Measurements from ENCODE around the gene LAMB1. TPM values are rescaled to one million over a fixed set of nuclear protein-coding genes. Genes with fewer than 3 reads are reported as not detected.

The LAMB1 gene
- total RNA-seq, 1 donor: 332 TPM

DNA sequence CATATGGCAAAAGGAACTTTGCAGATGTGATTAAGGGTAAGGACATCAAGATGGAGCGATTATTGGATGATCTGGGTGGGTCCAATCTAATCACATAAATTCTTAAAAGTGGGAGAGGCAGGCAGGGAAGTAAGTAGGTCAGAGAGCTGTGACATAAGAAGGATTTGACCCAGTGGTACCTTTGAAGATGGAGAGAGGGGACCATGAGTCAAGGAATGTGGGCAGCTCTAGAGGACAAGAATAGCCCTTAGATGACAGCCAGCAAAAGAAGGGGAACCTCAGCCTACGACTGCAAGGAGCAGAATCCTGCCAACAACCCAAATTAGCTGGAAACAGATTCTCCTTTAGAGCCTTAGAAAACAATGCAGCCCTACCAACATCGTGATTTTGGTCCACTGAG is 34.5 kb downstream of the LAMB1 start:
- TF ChIP-seq, protein P1, sequence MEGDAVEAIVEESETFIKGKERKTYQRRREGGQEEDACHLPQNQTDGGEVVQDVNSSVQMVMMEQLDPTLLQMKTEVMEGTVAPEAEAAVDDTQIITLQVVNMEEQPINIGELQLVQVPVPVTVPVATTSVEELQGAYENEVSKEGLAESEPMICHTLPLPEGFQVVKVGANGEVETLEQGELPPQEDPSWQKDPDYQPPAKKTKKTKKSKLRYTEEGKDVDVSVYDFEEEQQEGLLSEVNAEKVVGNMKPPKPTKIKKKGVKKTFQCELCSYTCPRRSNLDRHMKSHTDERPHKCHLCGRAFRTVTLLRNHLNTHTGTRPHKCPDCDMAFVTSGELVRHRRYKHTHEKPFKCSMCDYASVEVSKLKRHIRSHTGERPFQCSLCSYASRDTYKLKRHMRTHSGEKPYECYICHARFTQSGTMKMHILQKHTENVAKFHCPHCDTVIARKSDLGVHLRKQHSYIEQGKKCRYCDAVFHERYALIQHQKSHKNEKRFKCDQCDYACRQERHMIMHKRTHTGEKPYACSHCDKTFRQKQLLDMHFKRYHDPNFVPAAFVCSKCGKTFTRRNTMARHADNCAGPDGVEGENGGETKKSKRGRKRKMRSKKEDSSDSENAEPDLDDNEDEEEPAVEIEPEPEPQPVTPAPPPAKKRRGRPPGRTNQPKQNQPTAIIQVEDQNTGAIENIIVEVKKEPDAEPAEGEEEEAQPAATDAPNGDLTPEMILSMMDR (IDR thresholded peaks at IDR 0.05; ENCODE audit: insufficient read depth, low read length): no peak
- no peak overlapping the region for H3K4me3 ChIP-seq (ENCODE audit: low read depth, low read length)
- DNase-seq (ENCODE audit: low read depth): no peak

DNA sequence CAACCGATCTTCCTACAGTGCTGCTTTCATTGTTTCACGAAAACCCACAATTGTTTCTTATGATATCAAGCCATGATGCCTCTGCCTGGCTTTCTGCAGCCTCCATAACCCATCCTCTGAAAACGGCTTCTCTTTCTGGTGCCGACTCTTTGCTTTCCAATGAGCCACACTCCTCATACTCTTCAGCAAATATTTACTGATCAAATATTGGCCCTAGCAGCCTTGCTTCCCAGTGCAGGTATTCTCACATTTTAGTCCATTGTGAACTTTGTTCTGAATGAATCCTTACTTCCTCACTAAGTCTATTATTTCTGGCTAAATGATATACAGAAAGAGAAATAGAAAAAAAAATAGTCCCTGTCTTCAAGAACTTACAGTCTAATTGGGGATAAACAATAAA is 35.5 kb downstream of the LAMB1 start:
- DNase-seq (ENCODE audit: low read depth): no peak
- TF ChIP-seq, protein P1 (IDR thresholded peaks at IDR 0.05; ENCODE audit: insufficient read depth, low read length): no peak
- no peak overlapping the region for H3K4me3 ChIP-seq (ENCODE audit: low read depth, low read length)

GRCh38 chr7:107966711-107967110 is 36.2 kb downstream of the LAMB1 start:
- H3K4me3 ChIP-seq (ENCODE audit: low read depth, low read length): no peak overlapping the region
- peak; percentile 58 for DNase-seq (ENCODE audit: low read depth)
- TF ChIP-seq, protein P1 (IDR thresholded peaks at IDR 0.05; ENCODE audit: insufficient read depth, low read length): no peak

DNA sequence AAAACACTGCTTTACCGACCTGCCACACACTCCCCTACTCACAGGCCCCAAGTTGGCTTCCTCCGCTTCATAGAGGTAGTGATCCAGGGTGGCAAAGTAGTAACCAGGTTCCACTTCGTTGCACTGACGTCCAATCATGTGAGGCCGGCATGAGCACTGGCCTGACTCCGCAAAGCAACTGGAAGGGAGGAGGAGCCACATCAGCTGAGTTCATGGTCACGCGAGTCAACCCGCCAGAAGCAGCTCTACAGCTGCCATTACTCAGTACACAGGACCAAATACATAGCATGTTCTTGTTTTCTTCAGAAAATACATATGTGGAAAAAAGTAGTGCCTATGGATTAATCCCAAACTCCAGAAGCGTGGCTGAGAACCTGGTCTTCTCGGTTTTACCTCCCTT is 38.5 kb downstream of the LAMB1 start:
- no peak for DNase-seq (ENCODE audit: low read depth)
- TF ChIP-seq, protein P1 (IDR thresholded peaks at IDR 0.05; ENCODE audit: insufficient read depth, low read length): no peak
- no peak overlapping the region for H3K4me3 ChIP-seq (ENCODE audit: low read depth, low read length)

DNA sequence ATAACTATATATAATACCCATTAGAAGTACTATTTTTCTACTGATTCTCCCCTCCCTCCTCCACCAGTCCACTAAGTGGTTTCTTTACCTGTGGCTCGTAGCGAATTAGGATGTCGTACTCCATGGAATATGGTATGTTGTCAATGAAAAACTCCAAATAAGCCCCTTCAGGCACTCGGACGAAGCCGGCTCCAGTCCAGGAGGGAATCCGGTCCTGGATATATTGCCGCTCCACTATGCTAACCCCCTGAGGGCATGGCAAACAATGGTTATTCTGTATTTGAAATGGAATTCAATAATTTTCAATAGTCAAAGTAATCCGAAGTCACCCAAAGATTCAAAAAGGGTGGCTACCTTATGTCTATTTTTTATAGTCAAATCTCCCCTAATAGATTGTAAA is 40.1 kb downstream of the LAMB1 start:
- no peak for DNase-seq (ENCODE audit: low read depth)
- TF ChIP-seq, protein P1 (IDR thresholded peaks at IDR 0.05; ENCODE audit: insufficient read depth, low read length): no peak
- no peak overlapping the region for H3K4me3 ChIP-seq (ENCODE audit: low read depth, low read length)

DNA sequence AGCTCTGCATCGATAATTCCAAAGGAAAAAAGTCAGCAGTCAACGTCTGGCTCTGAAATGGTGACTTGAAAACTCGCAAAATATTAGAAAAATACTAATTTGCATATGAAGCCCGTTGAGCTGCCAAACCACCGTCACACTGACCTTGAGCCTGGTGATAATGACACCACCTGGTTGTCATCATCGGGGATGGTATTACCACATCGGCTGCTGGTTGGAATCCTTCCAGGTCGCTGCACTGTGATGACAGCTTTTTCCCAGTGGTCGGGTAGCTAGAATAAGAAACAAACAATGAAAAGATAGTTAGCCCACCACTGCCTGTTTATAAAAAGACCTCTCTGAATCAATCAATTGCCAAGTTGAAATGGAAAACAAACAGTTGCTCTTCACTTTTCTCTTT is 41.6 kb downstream of the LAMB1 start:
- H3K4me3 ChIP-seq (ENCODE audit: low read depth, low read length): no peak overlapping the region
- TF ChIP-seq, protein P1 (IDR thresholded peaks at IDR 0.05; ENCODE audit: insufficient read depth, low read length): no peak
- no peak for DNase-seq (ENCODE audit: low read depth)

- TF ChIP-seq, protein P1 (IDR thresholded peaks at IDR 0.05; ENCODE audit: insufficient read depth, low read length): no peak
- H3K4me3 ChIP-seq (ENCODE audit: low read depth, low read length): no peak overlapping the region
- DNase-seq (ENCODE audit: low read depth): no peak
These were observed 42.7 kb downstream of the LAMB1 start for GRCh38 chr7:107960272-107960671.

Measured in fibroblast of the aortic adventitia (primary cell).